KMS-11 (cell line): Measurements from ENCODE around the gene UEVLD.

Experiments used
- H2AFZ ChIP-seq: fragments of 200-600 bp; sonication (generic); 2 replicates; pipeline ENCODE4 v1.6.1; 2016; ENCODE audit warnings: antibody characterized with exemption, mixed run types, low read depth
- H3K27ac ChIP-seq: fragments of 200-600 bp; sonication (generic); 2 replicates; pipeline ENCODE4 v1.6.1; 2016; ENCODE audit warnings: mild to moderate bottlenecking, mixed run types
- H3K27me3 ChIP-seq: fragments of 200-600 bp; sonication (generic); 2 replicates; pipeline ENCODE4 v1.6.1; 2017; ENCODE audit warnings: mild to moderate bottlenecking, low read depth, mixed run types, moderate library complexity; ENCODE audit not compliant: insufficient read depth
- H3K36me3 ChIP-seq: fragments of 200-600 bp; sonication (generic); 2 replicates; pipeline ENCODE4 v1.6.1; 2017; ENCODE audit warnings: mild to moderate bottlenecking, mixed run types; ENCODE audit not compliant: insufficient read depth
- H3K4me1 ChIP-seq: fragments of 200-600 bp; sonication (generic); 2 replicates; pipeline ENCODE4 v1.6.1; 2016; ENCODE audit warnings: mild to moderate bottlenecking, low read depth, mixed run types; ENCODE audit not compliant: poor library complexity, severe bottlenecking
- H3K4me2 ChIP-seq: fragments of 200-600 bp; sonication (generic); 2 replicates; pipeline ENCODE4 v1.7.0; 2016; ENCODE audit warnings: mild to moderate bottlenecking, mixed run types
- H3K4me3 ChIP-seq: fragments of 200-600 bp; sonication (generic); IDR thresholded peaks from 2 replicates; pipeline ENCODE4 v1.6.1; 2017; ENCODE audit warnings: low read depth, low read length, mixed read lengths; ENCODE audit not compliant: insufficient read depth
- H3K79me2 ChIP-seq: fragments of 200-600 bp; sonication (generic); 2 replicates; pipeline ENCODE4 v1.6.1; 2016; ENCODE audit warnings: low read depth, mixed run types; ENCODE audit not compliant: insufficient read depth
- H3K9ac ChIP-seq: fragments of 200-600 bp; sonication (generic); 2 replicates; pipeline ENCODE4 v1.6.1; 2016; ENCODE audit warnings: mild to moderate bottlenecking, mixed run types
- H4K20me1 ChIP-seq: fragments of 200-600 bp; sonication (generic); 2 replicates; pipeline ENCODE4 v1.6.1; 2016; ENCODE audit warnings: mild to moderate bottlenecking, mixed run types; ENCODE audit not compliant: insufficient read depth
- TF ChIP-seq, protein P1 (sequence below): fragments of 200-600 bp; sonication (generic); conservative IDR thresholded peaks from 2 replicates; pipeline ENCODE4 v1.6.1; 2017; ENCODE audit warnings: low read depth, mild to moderate bottlenecking, antibody characterized with exemption, low read length, moderate library complexity, mixed read lengths

The UEVLD gene

GRCh38 chr11:18564149-18564548 is 24.4 kb downstream of the UEVLD start:
- H3K4me2 ChIP-seq = no peak overlapping the region
- no peak overlapping the region for H3K9ac ChIP-seq
- no peaks in the 10 kb centered on the region for H3K79me2 ChIP-seq
- TF ChIP-seq, protein P1, sequence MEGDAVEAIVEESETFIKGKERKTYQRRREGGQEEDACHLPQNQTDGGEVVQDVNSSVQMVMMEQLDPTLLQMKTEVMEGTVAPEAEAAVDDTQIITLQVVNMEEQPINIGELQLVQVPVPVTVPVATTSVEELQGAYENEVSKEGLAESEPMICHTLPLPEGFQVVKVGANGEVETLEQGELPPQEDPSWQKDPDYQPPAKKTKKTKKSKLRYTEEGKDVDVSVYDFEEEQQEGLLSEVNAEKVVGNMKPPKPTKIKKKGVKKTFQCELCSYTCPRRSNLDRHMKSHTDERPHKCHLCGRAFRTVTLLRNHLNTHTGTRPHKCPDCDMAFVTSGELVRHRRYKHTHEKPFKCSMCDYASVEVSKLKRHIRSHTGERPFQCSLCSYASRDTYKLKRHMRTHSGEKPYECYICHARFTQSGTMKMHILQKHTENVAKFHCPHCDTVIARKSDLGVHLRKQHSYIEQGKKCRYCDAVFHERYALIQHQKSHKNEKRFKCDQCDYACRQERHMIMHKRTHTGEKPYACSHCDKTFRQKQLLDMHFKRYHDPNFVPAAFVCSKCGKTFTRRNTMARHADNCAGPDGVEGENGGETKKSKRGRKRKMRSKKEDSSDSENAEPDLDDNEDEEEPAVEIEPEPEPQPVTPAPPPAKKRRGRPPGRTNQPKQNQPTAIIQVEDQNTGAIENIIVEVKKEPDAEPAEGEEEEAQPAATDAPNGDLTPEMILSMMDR = no peak
- no peaks in the 10 kb centered on the region for H3K4me1 ChIP-seq
- H3K36me3 ChIP-seq = no peaks in the 10 kb centered on the region
- H4K20me1 ChIP-seq = no peaks in the 10 kb centered on the region
- no peak overlapping the region for H3K27ac ChIP-seq
- no peak overlapping the region for H2AFZ ChIP-seq
- H3K4me3 ChIP-seq = no peak overlapping the region
- H3K27me3 ChIP-seq = no peaks in the 10 kb centered on the region

- no peaks in the 10 kb centered on the region for H3K36me3 ChIP-seq
- TF ChIP-seq, protein P1 = no peak
These were observed 25.3 kb downstream of the UEVLD start for GRCh38 chr11:18563090-18563730.

GRCh38 chr11:18548001-18548400 is 40.5 kb downstream of the UEVLD start:
- Histone ChIP-seq H3K36me3 (no peaks in the 10 kb centered on the region), H3K4me2 (no peak overlapping the region)
- TF ChIP-seq, protein P1 = no peak

More at GRCh38 chr11:18563090-18563730, 25.3 kb downstream of the UEVLD start:
- Histone ChIP-seq H4K20me1 (no peaks in the 10 kb centered on the region), H2AFZ (no peak overlapping the region), H3K4me1 (no peaks in the 10 kb centered on the region), H3K27ac (no peak overlapping the region), H3K9ac (no peak overlapping the region), H3K4me2 (no peak overlapping the region), H3K79me2 (no peaks in the 10 kb centered on the region), H3K4me3 (no peak overlapping the region), H3K27me3 (no peaks in the 10 kb centered on the region)

GRCh38 chr11:18540207-18541009 is 48.1 kb downstream of the UEVLD start:
- no peak overlapping the region for H3K9ac ChIP-seq
- H3K79me2 ChIP-seq = no peaks in the 10 kb centered on the region

More at GRCh38 chr11:18548001-18548400, 40.5 kb downstream of the UEVLD start:
- no peak overlapping the region for H3K4me3 ChIP-seq
- no peaks in the 10 kb centered on the region for H3K4me1 ChIP-seq
- H3K27me3 ChIP-seq = no peaks in the 10 kb centered on the region
- no peaks in the 10 kb centered on the region for H3K79me2 ChIP-seq
- H3K27ac ChIP-seq = no peak overlapping the region
- no peak overlapping the region for H2AFZ ChIP-seq
- no peak overlapping the region for H3K9ac ChIP-seq
- no peaks in the 10 kb centered on the region for H4K20me1 ChIP-seq

More at GRCh38 chr11:18540207-18541009, 48.1 kb downstream of the UEVLD start:
- Histone ChIP-seq H3K4me1 (no peaks in the 10 kb centered on the region), H3K36me3 (no peaks in the 10 kb centered on the region), H3K27ac (no peak overlapping the region), H3K4me2 (no peak overlapping the region), H3K27me3 (no peaks in the 10 kb centered on the region), H3K4me3 (no peak overlapping the region), H2AFZ (no peak overlapping the region), H4K20me1 (no peaks in the 10 kb centered on the region)
- TF ChIP-seq, protein P1 = peak; percentile 75
